K562 (cell line): Measurements from ENCODE around the gene ZNF584. TPM values are rescaled to one million over a fixed set of nuclear protein-coding genes. Genes with fewer than 3 reads are reported as not detected.

Experiments used
- C11orf30 ChIP-seq: fragments of 450-650 bp; IDR thresholded peaks from 2 replicates; pipeline ENCODE4 v1.6.1; 2016; ENCODE audit warnings: low read depth, mild to moderate bottlenecking
- CEBPG ChIP-seq, 3 experiments: fragments of 200-800 bp in 1 of 3; sonication (Bioruptor generic) in 1 of 3; sonication (generic) in 1 of 3; formaldehyde crosslinking in 1 of 3; IDR thresholded peaks in 2 of 3; conservative IDR thresholded peaks in 1 of 3; 2 replicates each; pipeline versions ENCODE4 v1.6.1 to v1.8.0; 2016 to 2022; ENCODE audit warnings: missing compliant biosample characterization in 2 of 3, missing genetic modification characterization in 2 of 3, mild to moderate bottlenecking in 1 of 3, missing genetic modification reagents in 1 of 3
- NFIC ChIP-seq: fragments of 450-650 bp; IDR thresholded peaks from 2 replicates; pipeline ENCODE4 v1.6.1; 2017; ENCODE audit warnings: mild to moderate bottlenecking, inconsistent platforms
- RB1 ChIP-seq: fragments of 450-650 bp; IDR thresholded peaks from 2 replicates; pipeline ENCODE4 v1.6.1; 2017; ENCODE audit warnings: low read depth, mild to moderate bottlenecking
- RBFOX2 ChIP-seq: fragments of 200-400 bp; formaldehyde crosslinking; IDR thresholded peaks from 2 replicates; pipeline ENCODE4 v1.6.1; 2017; ENCODE audit warnings: low read depth, mild to moderate bottlenecking, low read length, moderate library complexity
- SRSF3 ChIP-seq: fragments of 200-400 bp; formaldehyde crosslinking; IDR thresholded peaks from 2 replicates; pipeline ENCODE4 v1.6.1; 2016; ENCODE audit warnings: mild to moderate bottlenecking, low read length, moderate library complexity; ENCODE audit not compliant: insufficient read depth
- YY1 ChIP-seq, 3 experiments: IDR thresholded peaks; 2 replicates each; pipeline ENCODE4 v1.6.1; 2011; ENCODE audit warnings: low read length in 2 of 3, mild to moderate bottlenecking in 2 of 3, moderate library complexity in 2 of 3, borderline replicate concordance in 1 of 3, control low read depth in 1 of 3, low read depth in 1 of 3; ENCODE audit not compliant: insufficient read depth in 3 of 3, insufficient replicate concordance in 2 of 3, control insufficient read depth in 1 of 3, insufficient read length in 1 of 3; ENCODE audit errors: extremely low read depth in 1 of 3
- ZBTB1 ChIP-seq: sonication (generic); formaldehyde crosslinking; IDR thresholded peaks from 2 replicates; pipeline ENCODE4 v1.8.1; 2023; ENCODE audit warnings: missing genetic modification reagents, low read depth, mild to moderate bottlenecking, borderline replicate concordance
- ZNF212 ChIP-seq: fragments of 450-650 bp; formaldehyde crosslinking; IDR thresholded peaks from 2 replicates; pipeline ENCODE4 v1.4.0; 2020; ENCODE audit warnings: mild to moderate bottlenecking
- polyA plus RNA-seq, 8 experiments: library from polyadenylated mRNA; depleted of rRNA in 4 of 8; stranded (reverse) in 5 of 8; unstranded in 3 of 8; fragments of >200 nt; fragmentation: Nextera tagmentation in 2 of 8; fragmentation: Illumina TruSeq in 1 of 8; extraction: Ambion mirVana in 2 of 8; extraction: Trizol in 1 of 8; gene quantifications; 2 replicates each; pipeline versions ENCODE4 v1.2.1 to v1.2.3, GENCODE V29; 2011 to 2014; ENCODE audit warnings: inconsistent platforms in 1 of 8, missing spikeins in 1 of 8
- total RNA-seq, 7 experiments: library from RNA; depleted of rRNA in 6 of 7; stranded (reverse); fragments of >200 nt in 6 of 7; fragmentation: Illumina TruSeq in 2 of 7; extraction: Trizol in 2 of 7; gene quantifications; 2 replicates each; pipeline versions ENCODE4 v1.2.1 to v1.2.3, GENCODE V29; 2011 to 2021; ENCODE audit warnings: low replicate concordance in 1 of 7
- TF ChIP-seq, protein P1 (sequence below): sonication (generic); formaldehyde crosslinking; IDR thresholded peaks from 2 replicates; pipeline ENCODE4 v1.8.1; 2023; ENCODE audit warnings: mild to moderate bottlenecking, missing genetic modification reagents
- TF ChIP-seq, protein P2 (sequence below), 2 experiments: fragments of 450-650 bp; IDR thresholded peaks; 2 replicates each; pipeline ENCODE4 v1.6.1; 2016
- TF ChIP-seq, protein P3 (sequence below): sonication (generic); formaldehyde crosslinking; IDR thresholded peaks from 2 replicates; pipeline ENCODE4 v1.8.0; 2022; ENCODE audit warnings: mild to moderate bottlenecking, low read depth, missing genetic modification reagents
- TF ChIP-seq, protein P4 (sequence below): IDR thresholded peaks from 2 replicates; pipeline ENCODE4 v1.6.1; 2014; ENCODE audit warnings: antibody characterized with exemption
- TF ChIP-seq, protein P5 (sequence below): fragments of 450-650 bp; IDR thresholded peaks from 2 replicates; pipeline ENCODE4 v1.7.1; 2018; ENCODE audit warnings: mild to moderate bottlenecking, low read depth; ENCODE audit not compliant: partially characterized antibody

ZNF584 gene
- total and polyA plus RNA-seq, 9 of the 15 experiments (the other 6 are each of a cell fraction or from before 2014, with no cell fraction given): 5.8 to 43.4 (median 24.6) TPM

DNA sequence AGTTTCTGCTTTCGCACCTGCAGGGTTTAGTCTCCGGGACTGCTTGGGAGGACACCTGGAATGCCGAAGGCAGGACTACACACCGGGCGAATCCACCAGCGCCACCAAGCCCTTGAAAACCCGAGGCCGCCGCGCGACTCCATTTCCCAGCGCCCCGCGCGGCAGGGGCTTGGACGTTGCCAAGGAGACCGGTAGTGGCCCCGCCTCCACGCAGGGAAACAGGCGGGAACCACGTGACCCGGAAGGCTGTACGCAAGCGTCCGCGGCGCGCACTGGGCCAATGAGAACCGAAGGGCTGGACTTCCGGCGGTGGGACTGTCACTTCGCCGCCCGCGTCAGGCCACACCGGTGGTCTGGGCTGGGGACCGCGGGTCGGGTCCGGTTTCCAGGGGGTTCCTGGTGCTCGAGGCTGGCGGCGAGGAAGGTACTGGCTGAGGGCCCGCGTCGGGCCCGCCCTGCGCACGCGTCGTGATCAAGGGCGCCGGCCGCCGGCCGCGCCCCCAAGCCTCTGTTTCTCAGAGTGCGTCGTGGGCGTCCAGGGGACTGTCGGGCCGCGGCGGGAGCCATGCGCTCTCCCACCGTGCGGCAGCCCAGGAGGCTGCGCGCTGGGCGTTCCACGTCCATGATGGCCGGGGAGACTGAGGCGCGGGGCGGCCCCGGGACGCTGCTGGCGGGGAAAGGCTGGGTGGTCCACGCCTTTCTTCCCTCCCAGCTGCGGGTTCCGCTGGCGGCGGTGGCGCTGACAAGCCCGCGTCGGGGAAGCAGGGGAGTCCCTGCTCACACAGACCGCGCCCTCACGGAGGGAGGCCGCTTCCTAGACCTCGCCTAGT lies 58.5 kb downstream of the ZNF584 start, which contains the start of gene ZNF324 (continued):
- TF ChIP-seq RBFOX2 (peak; percentile 91), YY1 (IDR thresholded peaks at IDR 0.05; ENCODE audit: borderline replicate concordance in 1 of 3, control insufficient read depth in 1 of 3, extremely low read depth in 1 of 3, insufficient read depth in 3 of 3, insufficient read length in 1 of 3, insufficient replicate concordance in 2 of 3, low read depth in 1 of 3, low read length in 2 of 3) (peak in 2 of 3 experiments; percentile 37 to 49), ZNF212 (no peak), NFIC (peak; percentile 26), RB1 (peak; percentile 53; the same call in 1 of the 2 replicates), ZBTB1 (CRISPR knock-in tag) (peak; percentile 42; the same call in 1 of the 2 replicates), CEBPG (CRISPR knock-in tag; IDR thresholded peaks at IDR 0.05) (no peak), CEBPG (tag; conservative IDR thresholded peaks at IDR 0.05 in 1 of 2, IDR thresholded peaks at IDR 0.05 in 1 of 2) (no peak), C11orf30 (no peak), SRSF3 (no peak)
- TF ChIP-seq, protein P1, sequence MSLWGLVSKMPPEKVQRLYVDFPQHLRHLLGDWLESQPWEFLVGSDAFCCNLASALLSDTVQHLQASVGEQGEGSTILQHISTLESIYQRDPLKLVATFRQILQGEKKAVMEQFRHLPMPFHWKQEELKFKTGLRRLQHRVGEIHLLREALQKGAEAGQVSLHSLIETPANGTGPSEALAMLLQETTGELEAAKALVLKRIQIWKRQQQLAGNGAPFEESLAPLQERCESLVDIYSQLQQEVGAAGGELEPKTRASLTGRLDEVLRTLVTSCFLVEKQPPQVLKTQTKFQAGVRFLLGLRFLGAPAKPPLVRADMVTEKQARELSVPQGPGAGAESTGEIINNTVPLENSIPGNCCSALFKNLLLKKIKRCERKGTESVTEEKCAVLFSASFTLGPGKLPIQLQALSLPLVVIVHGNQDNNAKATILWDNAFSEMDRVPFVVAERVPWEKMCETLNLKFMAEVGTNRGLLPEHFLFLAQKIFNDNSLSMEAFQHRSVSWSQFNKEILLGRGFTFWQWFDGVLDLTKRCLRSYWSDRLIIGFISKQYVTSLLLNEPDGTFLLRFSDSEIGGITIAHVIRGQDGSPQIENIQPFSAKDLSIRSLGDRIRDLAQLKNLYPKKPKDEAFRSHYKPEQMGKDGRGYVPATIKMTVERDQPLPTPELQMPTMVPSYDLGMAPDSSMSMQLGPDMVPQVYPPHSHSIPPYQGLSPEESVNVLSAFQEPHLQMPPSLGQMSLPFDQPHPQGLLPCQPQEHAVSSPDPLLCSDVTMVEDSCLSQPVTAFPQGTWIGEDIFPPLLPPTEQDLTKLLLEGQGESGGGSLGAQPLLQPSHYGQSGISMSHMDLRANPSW: no peak
- TF ChIP-seq, protein P2, sequence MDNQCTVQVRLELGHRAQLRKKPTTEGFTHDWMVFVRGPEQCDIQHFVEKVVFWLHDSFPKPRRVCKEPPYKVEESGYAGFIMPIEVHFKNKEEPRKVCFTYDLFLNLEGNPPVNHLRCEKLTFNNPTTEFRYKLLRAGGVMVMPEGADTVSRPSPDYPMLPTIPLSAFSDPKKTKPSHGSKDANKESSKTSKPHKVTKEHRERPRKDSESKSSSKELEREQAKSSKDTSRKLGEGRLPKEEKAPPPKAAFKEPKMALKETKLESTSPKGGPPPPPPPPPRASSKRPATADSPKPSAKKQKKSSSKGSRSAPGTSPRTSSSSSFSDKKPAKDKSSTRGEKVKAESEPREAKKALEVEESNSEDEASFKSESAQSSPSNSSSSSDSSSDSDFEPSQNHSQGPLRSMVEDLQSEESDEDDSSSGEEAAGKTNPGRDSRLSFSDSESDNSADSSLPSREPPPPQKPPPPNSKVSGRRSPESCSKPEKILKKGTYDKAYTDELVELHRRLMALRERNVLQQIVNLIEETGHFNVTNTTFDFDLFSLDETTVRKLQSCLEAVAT (IDR thresholded peaks at IDR 0.05): no peak
- TF ChIP-seq, protein P3, sequence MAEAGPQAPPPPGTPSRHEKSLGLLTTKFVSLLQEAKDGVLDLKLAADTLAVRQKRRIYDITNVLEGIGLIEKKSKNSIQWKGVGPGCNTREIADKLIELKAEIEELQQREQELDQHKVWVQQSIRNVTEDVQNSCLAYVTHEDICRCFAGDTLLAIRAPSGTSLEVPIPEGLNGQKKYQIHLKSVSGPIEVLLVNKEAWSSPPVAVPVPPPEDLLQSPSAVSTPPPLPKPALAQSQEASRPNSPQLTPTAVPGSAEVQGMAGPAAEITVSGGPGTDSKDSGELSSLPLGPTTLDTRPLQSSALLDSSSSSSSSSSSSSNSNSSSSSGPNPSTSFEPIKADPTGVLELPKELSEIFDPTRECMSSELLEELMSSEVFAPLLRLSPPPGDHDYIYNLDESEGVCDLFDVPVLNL (CRISPR knock-in tag): peak; percentile 23; the same call in 1 of the 2 replicates
- TF ChIP-seq, protein P4, sequence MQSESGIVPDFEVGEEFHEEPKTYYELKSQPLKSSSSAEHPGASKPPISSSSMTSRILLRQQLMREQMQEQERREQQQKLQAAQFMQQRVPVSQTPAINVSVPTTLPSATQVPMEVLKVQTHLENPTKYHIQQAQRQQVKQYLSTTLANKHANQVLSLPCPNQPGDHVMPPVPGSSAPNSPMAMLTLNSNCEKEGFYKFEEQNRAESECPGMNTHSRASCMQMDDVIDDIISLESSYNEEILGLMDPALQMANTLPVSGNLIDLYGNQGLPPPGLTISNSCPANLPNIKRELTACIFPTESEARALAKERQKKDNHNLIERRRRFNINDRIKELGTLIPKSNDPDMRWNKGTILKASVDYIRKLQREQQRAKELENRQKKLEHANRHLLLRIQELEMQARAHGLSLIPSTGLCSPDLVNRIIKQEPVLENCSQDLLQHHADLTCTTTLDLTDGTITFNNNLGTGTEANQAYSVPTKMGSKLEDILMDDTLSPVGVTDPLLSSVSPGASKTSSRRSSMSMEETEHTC: peak; percentile 55; the same call in 1 of the 2 replicates
- TF ChIP-seq, protein P5, sequence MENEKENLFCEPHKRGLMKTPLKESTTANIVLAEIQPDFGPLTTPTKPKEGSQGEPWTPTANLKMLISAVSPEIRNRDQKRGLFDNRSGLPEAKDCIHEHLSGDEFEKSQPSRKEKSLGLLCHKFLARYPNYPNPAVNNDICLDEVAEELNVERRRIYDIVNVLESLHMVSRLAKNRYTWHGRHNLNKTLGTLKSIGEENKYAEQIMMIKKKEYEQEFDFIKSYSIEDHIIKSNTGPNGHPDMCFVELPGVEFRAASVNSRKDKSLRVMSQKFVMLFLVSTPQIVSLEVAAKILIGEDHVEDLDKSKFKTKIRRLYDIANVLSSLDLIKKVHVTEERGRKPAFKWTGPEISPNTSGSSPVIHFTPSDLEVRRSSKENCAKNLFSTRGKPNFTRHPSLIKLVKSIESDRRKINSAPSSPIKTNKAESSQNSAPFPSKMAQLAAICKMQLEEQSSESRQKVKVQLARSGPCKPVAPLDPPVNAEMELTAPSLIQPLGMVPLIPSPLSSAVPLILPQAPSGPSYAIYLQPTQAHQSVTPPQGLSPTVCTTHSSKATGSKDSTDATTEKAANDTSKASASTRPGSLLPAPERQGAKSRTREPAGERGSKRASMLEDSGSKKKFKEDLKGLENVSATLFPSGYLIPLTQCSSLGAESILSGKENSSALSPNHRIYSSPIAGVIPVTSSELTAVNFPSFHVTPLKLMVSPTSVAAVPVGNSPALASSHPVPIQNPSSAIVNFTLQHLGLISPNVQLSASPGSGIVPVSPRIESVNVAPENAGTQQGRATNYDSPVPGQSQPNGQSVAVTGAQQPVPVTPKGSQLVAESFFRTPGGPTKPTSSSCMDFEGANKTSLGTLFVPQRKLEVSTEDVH: peak; percentile 55
